Muscle layer of duodenum (tissue), 2 donors: Measurements from ENCODE around the gene PARVA.

ENCODE experiments used
- H3K27ac ChIP-seq: one replicate; pipeline ENCODE4 v1.7.0; 2013; ENCODE audit warnings: mild to moderate bottlenecking, low read length
- H3K27me3 ChIP-seq: one replicate; pipeline ENCODE4 v1.7.0; 2013; ENCODE audit warnings: low read depth, mild to moderate bottlenecking, control low read depth, low read length
- H3K36me3 ChIP-seq, 2 donors: one replicate each; pipeline ENCODE4 v1.7.0; 2013; ENCODE audit warnings: low read length in 2 of 2, control low read depth in 1 of 2, mild to moderate bottlenecking in 1 of 2; ENCODE audit not compliant: insufficient read depth in 2 of 2, control insufficient read depth in 1 of 2
- H3K4me1 ChIP-seq, 2 donors: one replicate each; pipeline ENCODE4 v1.7.0; 2013; ENCODE audit warnings: low read length in 2 of 2, mild to moderate bottlenecking in 2 of 2, control low read depth in 1 of 2, moderate library complexity in 1 of 2; ENCODE audit not compliant: insufficient read depth in 2 of 2, control insufficient read depth in 1 of 2
- H3K4me3 ChIP-seq, 2 donors: one replicate each; pipeline ENCODE4 v1.7.0; 2013; ENCODE audit warnings: low read length in 2 of 2, low read depth in 1 of 2, mild to moderate bottlenecking in 1 of 2
- H3K9me3 ChIP-seq, 2 donors: one replicate each; pipeline ENCODE4 v1.7.0; 2013; ENCODE audit warnings: low read length in 2 of 2, control low read depth in 1 of 2, mild to moderate bottlenecking in 1 of 2; ENCODE audit not compliant: control insufficient read depth in 1 of 2
- donor health status: healthy.

Gene PARVA

GRCh38 chr11:12560861-12561260 lies 183.5 kb downstream of the PARVA start:
- H3K4me1 ChIP-seq: peaks cover 9 to 15% of the 10 kb centered on the region in 2 donors
- H3K27ac ChIP-seq: no peak overlapping the region
- no peak overlapping the region for H3K4me3 ChIP-seq
- H3K36me3 ChIP-seq: no peaks in the 10 kb centered on the region
- no peaks in the 10 kb centered on the region for H3K27me3 ChIP-seq
- H3K9me3 ChIP-seq: no peaks in the 10 kb centered on the region

- no peak overlapping the region for H3K27ac ChIP-seq
- peaks cover 0 to 5% of the 10 kb centered on the region in 2 donors for H3K9me3 ChIP-seq
- H3K4me3 ChIP-seq: no peak overlapping the region
- no peaks in the 10 kb centered on the region for H3K4me1 ChIP-seq
- H3K36me3 ChIP-seq: no peaks in the 10 kb centered on the region
- no peaks in the 10 kb centered on the region for H3K27me3 ChIP-seq
Observed at GRCh38 chr11:12564012-12564411, 186.6 kb downstream of the PARVA start.

- Histone ChIP-seq H3K27ac (no peak overlapping the region), H3K9me3 (peaks cover 0 to 5% of the 10 kb centered on the region in 2 donors), H3K27me3 (no peaks in the 10 kb centered on the region)
Observed at GRCh38 chr11:12565406-12565805, 188.0 kb downstream of the PARVA start.

GRCh38 chr11:12567746-12568460 lies 190.5 kb downstream of the PARVA start:
- Histone ChIP-seq H3K4me3 (no peak overlapping the region), H3K27me3 (no peaks in the 10 kb centered on the region), H3K9me3 (peaks cover 0 to 5% of the 10 kb centered on the region in 2 donors), H3K27ac (no peak overlapping the region), H3K36me3 (no peaks in the 10 kb centered on the region), H3K4me1 (no peaks in the 10 kb centered on the region)

More at GRCh38 chr11:12565406-12565805, 188.0 kb downstream of the PARVA start:
- no peaks in the 10 kb centered on the region for H3K36me3 ChIP-seq
- no peaks in the 10 kb centered on the region for H3K4me1 ChIP-seq
- no peak overlapping the region for H3K4me3 ChIP-seq

GRCh38 chr11:12569499-12570425 lies 192.4 kb downstream of the PARVA start:
- no peaks in the 10 kb centered on the region for H3K4me1 ChIP-seq
- H3K36me3 ChIP-seq: no peaks in the 10 kb centered on the region
- no peak overlapping the region for H3K4me3 ChIP-seq
- no peaks in the 10 kb centered on the region for H3K27me3 ChIP-seq
- peaks cover 0 to 5% of the 10 kb centered on the region in 2 donors for H3K9me3 ChIP-seq
- no peak overlapping the region for H3K27ac ChIP-seq

- no peaks in the 10 kb centered on the region for H3K4me1 ChIP-seq
- H3K4me3 ChIP-seq: no peak overlapping the region
Observed at GRCh38 chr11:12573707-12574485, 196.5 kb downstream of the PARVA start.

GRCh38 chr11:12577725-12578644 lies 200.6 kb downstream of the PARVA start:
- Histone ChIP-seq H3K27me3 (no peaks in the 10 kb centered on the region), H3K4me1 (no peaks in the 10 kb centered on the region), H3K9me3 (no peaks in the 10 kb centered on the region), H3K27ac (no peak overlapping the region), H3K36me3 (no peaks in the 10 kb centered on the region), H3K4me3 (no peak overlapping the region)

More at GRCh38 chr11:12573707-12574485, 196.5 kb downstream of the PARVA start:
- no peaks in the 10 kb centered on the region for H3K9me3 ChIP-seq
- H3K27me3 ChIP-seq: no peaks in the 10 kb centered on the region
- H3K27ac ChIP-seq: no peak overlapping the region
- H3K36me3 ChIP-seq: no peaks in the 10 kb centered on the region

- H3K27ac ChIP-seq: no peak overlapping the region
- no peaks in the 10 kb centered on the region for H3K27me3 ChIP-seq
Observed at GRCh38 chr11:12581416-12581815, 204.0 kb downstream of the PARVA start.

GRCh38 chr11:12581923-12582322 lies 204.6 kb downstream of the PARVA start:
- H3K9me3 ChIP-seq: no peaks in the 10 kb centered on the region
- H3K36me3 ChIP-seq: no peaks in the 10 kb centered on the region
- H3K4me1 ChIP-seq: peaks cover 0 to 3% of the 10 kb centered on the region in 2 donors
- H3K27me3 ChIP-seq: no peaks in the 10 kb centered on the region
- no peak overlapping the region for H3K4me3 ChIP-seq
- H3K27ac ChIP-seq: no peak overlapping the region

More at GRCh38 chr11:12581416-12581815, 204.0 kb downstream of the PARVA start:
- no peak overlapping the region for H3K4me3 ChIP-seq
- H3K9me3 ChIP-seq: no peaks in the 10 kb centered on the region
- H3K36me3 ChIP-seq: no peaks in the 10 kb centered on the region
- peaks cover 0 to 3% of the 10 kb centered on the region in 2 donors for H3K4me1 ChIP-seq
